Mucosa of stomach (tissue), 1 donor: Measurements from ENCODE around the gene AKT1.
"Not testable (repeated sequence)": the region's sequence is repeated elsewhere in the genome, so short reads cannot be mapped to it uniquely, and the experiment has no call there.

ENCODE experiments used
- H3K27me3 ChIP-seq: one replicate; pipeline ENCODE4 v1.7.0; 2013; ENCODE audit warnings: mild to moderate bottlenecking, low read length; ENCODE audit not compliant: control insufficient read depth, insufficient read depth
- H3K36me3 ChIP-seq: one replicate; pipeline ENCODE4 v1.7.0; 2013; ENCODE audit warnings: low read length; ENCODE audit not compliant: control insufficient read depth, insufficient read depth
- H3K4me1 ChIP-seq: one replicate; pipeline ENCODE4 v1.7.0; 2013; ENCODE audit warnings: mild to moderate bottlenecking, low read length; ENCODE audit not compliant: control insufficient read depth, insufficient read depth
- H3K4me3 ChIP-seq: one replicate; pipeline ENCODE4 v1.7.0; 2013; ENCODE audit warnings: low read length
- H3K9ac ChIP-seq: one replicate; pipeline ENCODE4 v1.7.0; 2013; ENCODE audit warnings: mild to moderate bottlenecking, low read length, moderate library complexity
- H3K9me3 ChIP-seq: one replicate; pipeline ENCODE4 v1.7.0; 2013; ENCODE audit warnings: mild to moderate bottlenecking, low read length, moderate library complexity; ENCODE audit not compliant: control insufficient read depth
- donor health status: Pancreatic carcinoma.

AKT1 gene

GRCh38 chr14:104730487-104730886 lies 65.1 kb downstream of the AKT1 start:
- no peaks in the 10 kb centered on the region for H3K36me3 ChIP-seq
- no peaks in the 10 kb centered on the region for H3K9me3 ChIP-seq
- no peak overlapping the region for H3K9ac ChIP-seq
- peaks cover 38% of the 10 kb centered on the region for H3K4me1 ChIP-seq
- H3K27me3 ChIP-seq: no peaks in the 10 kb centered on the region
- no peak overlapping the region for H3K4me3 ChIP-seq

GRCh38 chr14:104729835-104730181 lies 65.7 kb downstream of the AKT1 start:
- Histone ChIP-seq H3K4me3 (no peak overlapping the region), H3K9ac (no peak overlapping the region), H3K9me3 (no peaks in the 10 kb centered on the region), H3K27me3 (no peaks in the 10 kb centered on the region), H3K4me1 (peaks cover 41% of the 10 kb centered on the region), H3K36me3 (no peaks in the 10 kb centered on the region)

- H3K36me3 ChIP-seq, H3K27me3 ChIP-seq, H3K9me3 ChIP-seq, H3K4me3 ChIP-seq, H3K9ac ChIP-seq: not testable (repeated sequence)
- H3K4me1 ChIP-seq: peaks cover 41% of the 10 kb centered on the region
Observed at GRCh38 chr14:104729176-104729834, 66.2 kb downstream of the AKT1 start.

- peaks cover 36% of the 10 kb centered on the region for H3K4me1 ChIP-seq
- no peaks in the 10 kb centered on the region for H3K36me3 ChIP-seq
- no peak overlapping the region for H3K9ac ChIP-seq
- H3K4me3 ChIP-seq: no peak overlapping the region
- H3K9me3 ChIP-seq: no peaks in the 10 kb centered on the region
- no peaks in the 10 kb centered on the region for H3K27me3 ChIP-seq
Observed at GRCh38 chr14:104728631-104729030, 66.9 kb downstream of the AKT1 start.

GRCh38 chr14:104726600-104727451 lies 68.7 kb downstream of the AKT1 start:
- Histone ChIP-seq H3K27me3 (no peaks in the 10 kb centered on the region), H3K4me3 (no peak overlapping the region), H3K9ac (no peak overlapping the region), H3K9me3 (no peaks in the 10 kb centered on the region), H3K4me1 (peaks cover 35% of the 10 kb centered on the region), H3K36me3 (no peaks in the 10 kb centered on the region)

GRCh38 chr14:104725772-104726548 lies 69.6 kb downstream of the AKT1 start:
- Histone ChIP-seq H3K9me3 (no peaks in the 10 kb centered on the region), H3K27me3 (no peaks in the 10 kb centered on the region), H3K36me3 (no peaks in the 10 kb centered on the region), H3K4me3 (no peak overlapping the region), H3K9ac (no peak overlapping the region), H3K4me1 (peaks cover 31% of the 10 kb centered on the region)

- H3K36me3 ChIP-seq: no peaks in the 10 kb centered on the region
- peak overlapping the region; percentile 58 for H3K9ac ChIP-seq
- H3K9me3 ChIP-seq: no peaks in the 10 kb centered on the region
- no peaks in the 10 kb centered on the region for H3K27me3 ChIP-seq
- H3K4me1 ChIP-seq: peaks cover 31% of the 10 kb centered on the region
- H3K4me3 ChIP-seq: peak overlapping the region; percentile 41
Observed at GRCh38 chr14:104724981-104725771, 70.4 kb downstream of the AKT1 start.

GRCh38 chr14:104724407-104724980 lies 71.1 kb downstream of the AKT1 start:
- no peaks in the 10 kb centered on the region for H3K36me3 ChIP-seq
- H3K27me3 ChIP-seq: no peaks in the 10 kb centered on the region
- H3K4me1 ChIP-seq: peaks cover 31% of the 10 kb centered on the region
- H3K4me3 ChIP-seq: peak overlapping the region; percentile 41
- peak overlapping the region; percentile 58 for H3K9ac ChIP-seq
- no peaks in the 10 kb centered on the region for H3K9me3 ChIP-seq

- no peaks in the 10 kb centered on the region for H3K36me3 ChIP-seq
- H3K9me3 ChIP-seq: no peaks in the 10 kb centered on the region
- peak within 1 kb of the TSS; percentile 58 for H3K9ac ChIP-seq
- peaks cover 31% of the 10 kb centered on the region for H3K4me1 ChIP-seq
- H3K27me3 ChIP-seq: no peaks in the 10 kb centered on the region
- peak within 1 kb of the TSS; percentile 41 for H3K4me3 ChIP-seq
Observed at GRCh38 chr14:104723651-104724406, 71.7 kb downstream of the AKT1 start, which contains the start of gene ADSS1. Gene ADSS1 (plus strand): TSS chr14:104724229. CDS start chr14:104724271, 42 bp downstream.

GRCh38 chr14:104722938-104723650 lies 72.5 kb downstream of the AKT1 start:
- Histone ChIP-seq H3K4me3 (peak overlapping the region; percentile 19), H3K9ac (no peak overlapping the region)

More at GRCh38 chr14:104722938-104723650, 72.5 kb downstream of the AKT1 start:
- no peaks in the 10 kb centered on the region for H3K36me3 ChIP-seq
- H3K27me3 ChIP-seq: no peaks in the 10 kb centered on the region
- H3K4me1 ChIP-seq: peaks cover 31% of the 10 kb centered on the region
- H3K9me3 ChIP-seq: no peaks in the 10 kb centered on the region
